LoVo (cell line): ENCODE data around the gene TRRAP.

Source experiments
- DNase-seq: peaks from one replicate; pipeline ENCODE4 v3.0.0-alpha.2; 2016; ENCODE audit warnings: low spot score

The TRRAP gene

DNA sequence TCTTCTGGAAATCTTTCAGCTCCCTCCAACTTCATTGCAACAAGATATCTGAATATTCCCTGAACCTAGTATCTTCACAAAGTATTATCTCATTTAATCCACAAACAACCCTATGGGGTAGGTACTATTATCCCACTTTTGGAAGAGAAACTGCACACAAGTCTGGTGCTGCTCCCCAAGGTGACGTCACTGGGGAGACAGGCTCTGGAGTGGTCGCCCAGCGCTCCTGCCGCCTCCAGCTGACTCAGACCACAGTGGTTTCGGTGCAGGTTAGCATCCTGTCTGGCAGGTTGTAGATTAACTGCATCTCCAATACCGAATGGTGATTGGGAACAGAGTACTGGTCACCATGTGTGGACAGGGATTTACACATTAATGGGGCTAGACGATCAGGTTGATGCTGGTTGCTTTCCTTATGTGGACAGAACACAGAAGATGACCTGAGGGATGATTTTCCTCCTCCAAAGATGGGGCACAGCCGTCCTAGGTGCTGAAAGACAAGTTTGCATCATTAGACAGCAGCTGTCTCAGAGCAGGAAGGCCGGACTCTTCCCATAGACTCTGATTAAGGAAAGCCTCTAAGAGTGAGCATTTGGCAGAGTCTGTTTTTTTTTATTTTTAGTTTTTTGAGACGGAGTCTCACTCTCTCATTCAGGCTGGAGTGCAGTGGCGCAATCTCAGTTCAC lies 128.6 kb downstream of the TRRAP start:
- DNase-seq: no peak

GRCh38 chr7:99008181-99008631 lies 129.9 kb downstream of the TRRAP start:
- no peak for DNase-seq

- DNase-seq: no peak
Measured at GRCh38 chr7:99008921-99009530, 130.7 kb downstream of the TRRAP start.

- DNase-seq: no peak
Measured at GRCh38 chr7:99010281-99010680, 131.9 kb downstream of the TRRAP start.

GRCh38 chr7:99011341-99011705 lies 133.0 kb downstream of the TRRAP start:
- no peak for DNase-seq

DNA sequence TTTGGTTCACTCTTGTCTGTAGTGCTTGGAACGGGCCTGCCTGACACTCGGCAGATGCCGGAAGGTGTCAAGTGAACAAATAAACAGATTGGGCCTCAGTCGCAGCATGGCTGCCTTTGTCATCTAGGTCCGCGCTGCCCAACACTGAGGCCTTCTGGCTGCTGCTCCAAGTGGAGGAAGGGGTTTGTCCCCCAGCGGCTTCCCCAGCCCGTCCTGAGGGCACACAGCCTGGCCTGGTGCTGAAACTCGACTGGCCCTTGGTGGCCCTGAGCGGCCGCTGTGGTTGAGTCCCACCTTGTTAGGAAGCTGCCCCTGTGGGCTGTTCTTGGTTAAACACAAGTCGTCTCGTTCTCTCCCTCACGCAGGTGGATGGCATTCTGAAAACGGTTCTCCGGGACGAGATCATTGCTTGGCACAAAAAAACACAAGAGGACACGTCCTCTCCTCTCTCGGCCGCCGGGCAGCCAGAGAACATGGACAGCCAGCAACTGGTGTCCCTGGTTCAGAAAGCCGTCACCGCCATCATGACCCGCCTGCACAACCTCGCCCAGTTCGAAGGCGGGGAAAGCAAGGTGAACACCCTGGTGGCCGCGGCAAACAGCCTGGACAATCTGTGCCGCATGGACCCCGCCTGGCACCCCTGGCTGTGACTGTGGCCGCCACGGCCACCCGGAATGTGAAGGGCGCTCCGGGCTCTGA lies 133.5 kb downstream of the TRRAP start:
- DNase-seq: no peak

DNA sequence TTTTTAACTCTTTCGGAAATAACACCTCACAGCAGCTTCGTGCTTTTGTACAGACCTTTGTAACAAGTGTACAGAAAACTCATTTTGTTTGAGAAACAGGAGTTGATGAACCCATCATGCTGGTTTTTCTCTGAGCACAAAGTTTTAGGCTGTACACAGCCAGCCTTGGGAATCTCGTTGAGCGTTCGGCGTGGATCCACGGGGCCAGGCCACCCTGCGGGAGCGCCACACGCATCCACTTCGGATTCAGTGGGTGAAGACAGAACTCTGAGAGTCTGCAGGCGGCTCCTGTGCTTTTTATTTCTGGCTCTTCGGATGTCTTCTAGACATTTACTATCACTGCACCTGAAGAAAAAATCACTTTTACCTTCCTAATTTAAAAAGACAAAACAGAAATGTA lies 134.4 kb downstream of the TRRAP start:
- no peak for DNase-seq

DNA sequence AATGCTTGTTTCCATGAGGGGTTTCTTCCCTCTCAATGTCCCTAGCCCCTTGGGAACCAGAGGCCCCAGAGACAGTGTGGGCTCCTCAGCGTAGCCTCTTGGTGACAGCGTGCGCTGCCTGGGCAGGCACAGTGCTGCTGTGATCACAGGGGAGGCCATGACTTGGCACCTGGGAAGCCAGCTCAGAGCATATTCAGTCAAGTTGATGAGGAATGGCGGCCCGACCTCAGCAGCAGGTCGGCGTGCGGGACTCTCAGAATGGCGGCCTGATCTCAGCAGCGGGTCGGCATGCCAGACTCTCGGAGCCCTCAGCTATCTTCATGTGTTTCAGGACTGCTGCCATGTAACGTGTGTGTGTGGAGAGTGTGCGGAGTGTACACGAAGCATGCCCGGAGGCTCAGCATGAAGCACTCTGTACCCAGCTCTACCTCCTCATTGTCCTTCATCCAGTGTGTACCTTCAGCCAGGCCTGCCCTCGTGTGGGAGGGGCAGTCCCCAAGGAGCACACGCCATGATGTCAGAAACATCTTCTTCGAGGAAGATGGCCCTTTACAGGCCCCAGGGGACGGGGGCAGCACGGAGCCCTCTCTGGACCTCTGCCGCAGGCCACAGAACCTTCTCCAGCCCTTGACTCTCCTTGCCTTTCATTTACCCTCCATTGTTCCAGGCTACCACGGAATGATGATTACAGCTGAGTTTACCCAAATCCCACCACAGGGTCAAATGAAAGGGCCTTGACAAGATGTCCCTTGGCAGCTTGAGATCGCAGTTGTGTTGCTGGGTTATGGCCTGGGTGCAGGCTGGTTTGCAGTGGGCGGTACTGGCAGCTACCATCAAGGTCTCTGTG lies 135.2 kb downstream of the TRRAP start:
- no peak for DNase-seq

DNA sequence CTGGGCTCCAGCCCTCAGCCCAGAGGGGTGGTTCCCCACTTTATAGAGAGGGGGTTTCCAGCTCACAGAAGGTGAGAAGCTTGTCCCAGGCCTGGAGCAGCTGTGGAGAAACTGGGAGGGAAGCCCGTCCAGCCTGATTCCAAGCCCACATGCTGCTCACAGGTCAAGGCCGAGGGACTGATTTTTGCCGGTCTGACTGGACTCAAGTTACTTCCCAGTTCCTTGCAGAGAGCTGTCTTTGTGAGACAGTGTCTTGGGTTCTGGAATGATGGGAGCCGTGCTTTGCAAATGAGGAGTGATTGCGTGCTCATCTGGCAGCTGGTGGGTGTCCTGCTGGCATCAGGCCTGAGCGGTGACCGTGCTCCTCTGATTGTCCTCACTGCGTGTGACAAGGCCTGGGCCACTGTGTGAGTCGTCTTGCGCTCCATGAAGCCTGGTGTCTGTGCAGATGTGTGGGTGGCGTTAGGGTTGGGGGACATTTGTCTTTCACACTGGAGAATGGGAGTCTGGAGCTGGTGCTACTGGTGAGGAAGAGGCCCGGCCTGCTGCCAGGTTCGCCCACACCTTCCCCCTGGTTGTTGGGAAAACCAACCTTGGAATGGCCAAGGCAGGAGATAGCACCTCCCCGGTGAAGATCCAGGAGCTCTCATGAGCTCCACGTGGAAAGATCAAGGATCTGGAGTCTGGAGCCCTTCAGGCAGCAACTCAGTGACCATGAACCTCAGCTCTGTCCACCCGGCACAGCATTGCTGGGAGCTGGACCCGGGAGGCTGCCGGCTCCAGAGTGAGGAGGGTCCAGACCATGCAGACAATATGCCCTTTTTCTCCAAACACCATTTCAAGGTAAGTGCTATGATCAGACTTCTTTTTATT lies 136.0 kb downstream of the TRRAP start:
- DNase-seq: no peak

- no peak for DNase-seq
Measured at GRCh38 chr7:99016196-99016595, 137.9 kb downstream of the TRRAP start.

DNA sequence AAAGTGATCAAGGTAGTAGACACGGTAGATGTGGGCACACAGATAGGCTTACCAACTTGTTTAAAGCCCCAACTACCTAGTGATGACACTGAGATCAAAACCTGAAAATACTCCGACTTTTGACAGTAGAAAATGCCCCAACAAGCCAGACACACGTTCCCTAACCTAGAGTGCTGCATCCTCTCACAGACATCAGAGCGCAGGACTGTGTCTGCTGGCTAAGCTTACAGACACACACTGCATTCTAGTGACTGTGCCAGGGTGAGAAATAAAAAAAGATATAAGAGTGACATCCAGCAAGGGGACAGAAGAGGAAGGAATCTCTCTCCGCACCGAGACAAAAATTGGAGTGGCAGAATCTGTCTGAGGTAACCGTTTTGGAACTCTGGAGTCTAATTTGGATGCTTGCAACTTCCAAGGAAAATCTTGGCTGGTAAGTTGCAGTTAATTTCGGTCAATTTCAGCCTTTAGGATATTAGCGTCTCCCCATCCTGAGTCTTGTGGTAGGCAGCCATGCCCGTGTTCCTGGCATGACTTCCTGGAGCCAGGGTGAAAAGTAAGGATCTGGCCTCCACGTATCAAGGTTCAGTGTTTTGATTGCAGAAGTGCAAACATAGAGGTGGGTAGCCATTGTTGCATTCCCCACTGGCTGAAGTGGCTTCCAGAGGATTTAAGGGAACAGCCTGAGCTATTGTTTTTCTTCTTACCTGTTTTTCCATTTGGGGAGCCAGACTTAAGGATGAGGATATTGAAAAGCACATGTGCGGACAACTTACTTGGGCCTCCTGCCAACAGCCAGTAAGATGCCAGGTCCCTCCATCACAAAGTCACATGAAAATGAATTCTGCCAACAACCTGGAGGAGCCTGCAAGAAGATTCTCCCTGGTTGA lies 141.4 kb downstream of the TRRAP start:
- DNase-seq: no peak

DNA sequence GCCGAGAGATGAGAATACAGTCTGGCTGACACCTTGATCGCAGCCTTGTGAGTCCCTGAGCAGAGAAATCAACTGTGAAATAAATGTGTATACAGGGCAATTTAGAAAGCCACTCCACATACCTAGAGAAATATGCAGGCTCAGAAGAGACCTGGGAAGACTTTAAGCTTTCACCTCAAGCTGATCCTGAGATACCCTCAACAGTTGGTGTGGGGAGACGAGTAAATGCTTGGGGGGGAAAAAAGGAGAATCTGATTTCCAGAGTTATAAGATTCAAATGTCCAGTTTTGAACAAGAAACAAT lies 142.0 kb downstream of the TRRAP start:
- no peak for DNase-seq

GRCh38 chr7:99021941-99022560 lies 143.7 kb downstream of the TRRAP start:
- DNase-seq: no peak

DNA sequence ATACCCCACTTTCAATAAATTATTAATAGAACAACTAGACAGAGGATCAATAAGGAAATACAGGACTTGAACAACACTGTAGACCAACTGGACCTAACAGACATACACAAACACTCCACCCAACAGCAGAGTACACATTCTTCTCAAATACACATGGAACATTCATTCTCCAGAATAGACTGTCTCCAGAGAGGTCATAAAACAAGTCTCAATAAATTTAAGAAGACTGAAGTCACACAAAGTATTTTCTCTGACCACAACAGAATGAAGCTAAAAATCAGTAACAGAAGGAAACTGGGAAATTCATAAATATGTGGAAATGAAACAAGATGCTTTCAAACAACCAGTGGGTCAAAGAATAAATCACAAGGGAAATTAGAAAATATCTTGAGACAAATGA lies 145.7 kb downstream of the TRRAP start:
- no peak for DNase-seq

GRCh38 chr7:99027241-99027640 lies 148.9 kb downstream of the TRRAP start:
- no peak for DNase-seq

- no peak for DNase-seq
Measured at GRCh38 chr7:99027841-99028240, 149.5 kb downstream of the TRRAP start.

DNA sequence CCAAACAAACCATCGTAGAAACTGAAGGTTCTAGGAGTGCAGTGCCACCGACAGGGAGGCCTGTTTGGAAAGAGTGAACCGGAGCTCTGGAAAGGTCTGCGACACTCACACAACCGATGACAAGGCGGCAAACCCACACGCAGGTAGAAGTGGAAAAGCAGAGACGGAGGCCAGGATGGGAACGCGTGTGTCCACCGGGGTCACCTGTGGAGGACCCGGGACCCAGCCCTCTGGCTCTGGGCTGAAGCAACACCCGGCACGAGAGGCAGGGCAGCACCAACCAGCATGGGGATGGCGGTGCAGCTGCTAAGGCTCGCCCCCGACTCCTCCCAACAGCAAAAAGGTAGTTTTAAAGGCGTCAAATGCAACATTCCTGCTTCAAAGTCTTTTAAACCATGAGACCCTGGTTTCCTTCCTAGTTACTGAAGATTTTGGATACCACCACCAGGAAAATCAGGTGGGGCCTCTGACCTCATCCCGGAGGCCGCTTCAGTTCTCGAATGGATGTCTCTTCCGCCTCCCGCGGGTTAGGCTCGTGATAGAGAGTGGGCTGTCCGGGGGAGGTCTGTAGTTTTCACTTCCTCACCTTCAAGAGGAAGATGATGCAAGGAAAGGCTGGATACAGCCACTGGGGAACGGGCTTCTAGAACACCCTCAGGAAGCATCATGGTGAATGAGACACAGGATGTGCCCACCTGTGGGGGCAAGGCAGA lies 150.1 kb downstream of the TRRAP start:
- no peak for DNase-seq

- no peak for DNase-seq
Measured at GRCh38 chr7:99029466-99030435, 151.4 kb downstream of the TRRAP start.
